GM12878 (cell line): Measurements from ENCODE around the gene UNC93B1. TPM values are rescaled to one million over a fixed set of nuclear protein-coding genes. Genes with fewer than 3 reads are reported as not detected.

Experiments used
- BACH1 ChIP-seq: fragments of 450-650 bp; IDR thresholded peaks from 2 replicates; pipeline ENCODE4 v1.6.1; 2017; ENCODE audit warnings: mild to moderate bottlenecking, borderline replicate concordance
- CBX5 ChIP-seq: sonication (generic); IDR thresholded peaks from 2 replicates; pipeline ENCODE4 v1.6.1; 2016; ENCODE audit warnings: low read depth, moderate library complexity, mild to moderate bottlenecking, inconsistent platforms
- NBN ChIP-seq: fragments of 450-650 bp; IDR thresholded peaks from 2 replicates; pipeline ENCODE4 v1.6.1; 2016
- POU2F2 ChIP-seq: IDR thresholded peaks from 3 replicates; pipeline ENCODE4 v1.6.1; 2011; ENCODE audit warnings: low read depth, mild to moderate bottlenecking, low read length, borderline replicate concordance
- SUPT20H ChIP-seq: IDR thresholded peaks from 2 replicates; pipeline ENCODE4 v1.6.1; 2011; ENCODE audit warnings: low read depth, mild to moderate bottlenecking, low read length, moderate library complexity, borderline replicate concordance; ENCODE audit not compliant: control insufficient read depth
- TCF3 ChIP-seq: IDR thresholded peaks from 2 replicates; pipeline ENCODE4 v1.6.1; 2012; ENCODE audit warnings: low read depth, mild to moderate bottlenecking, low read length, borderline replicate concordance; ENCODE audit not compliant: insufficient read depth
- polyA plus RNA-seq, 11 experiments: library from polyadenylated mRNA; depleted of rRNA in 4 of 11; unstranded in 6 of 11; stranded (reverse) in 5 of 11; fragments of >200 nt; fragmentation: Nextera tagmentation in 4 of 11; fragmentation: Illumina TruSeq in 1 of 11; extraction: Ambion mirVana in 4 of 11; extraction: Trizol in 1 of 11; gene quantifications; 1 replicate in 1 of 11; 2 replicates in 10 of 11; pipeline versions ENCODE4 v1.2.1 to v1.2.3, GENCODE V29; 2011 to 2016; ENCODE audit warnings: inconsistent platforms in 2 of 11, missing spikeins in 2 of 11, low read depth in 1 of 11
- total RNA-seq, 4 experiments: library from RNA; depleted of rRNA in 3 of 4; stranded (reverse); fragments of >200 nt in 3 of 4; fragmentation: Illumina TruSeq in 1 of 4; extraction: Trizol in 1 of 4; gene quantifications; 2 replicates each; pipeline versions ENCODE4 v1.2.1 to v1.2.3, GENCODE V29; 2013 to 2021
- TF ChIP-seq, protein P1 (sequence below): IDR thresholded peaks from 2 replicates; pipeline ENCODE4 v1.6.1; 2012; ENCODE audit warnings: improper control_type of control experiment, low read depth, low read length; ENCODE audit not compliant: insufficient replicate concordance
- TF ChIP-seq, protein P2 (sequence below): fragments of 450-650 bp; IDR thresholded peaks from 2 replicates; pipeline ENCODE4 v1.6.1; 2018; ENCODE audit warnings: mild to moderate bottlenecking, low read depth, moderate library complexity; ENCODE audit not compliant: partially characterized antibody
- TF ChIP-seq, protein P3 (sequence below): IDR thresholded peaks from 2 replicates; pipeline ENCODE4 v1.6.1; 2011; ENCODE audit warnings: mild to moderate bottlenecking, low read depth, low read length, moderate library complexity; ENCODE audit not compliant: insufficient replicate concordance

Gene UNC93B1
- total and polyA plus RNA-seq, 10 of the 15 experiments (the other 5 are each of a cell fraction or from before 2014, with no cell fraction given): 1.3 to 79.7 (median 36.3) TPM

DNA sequence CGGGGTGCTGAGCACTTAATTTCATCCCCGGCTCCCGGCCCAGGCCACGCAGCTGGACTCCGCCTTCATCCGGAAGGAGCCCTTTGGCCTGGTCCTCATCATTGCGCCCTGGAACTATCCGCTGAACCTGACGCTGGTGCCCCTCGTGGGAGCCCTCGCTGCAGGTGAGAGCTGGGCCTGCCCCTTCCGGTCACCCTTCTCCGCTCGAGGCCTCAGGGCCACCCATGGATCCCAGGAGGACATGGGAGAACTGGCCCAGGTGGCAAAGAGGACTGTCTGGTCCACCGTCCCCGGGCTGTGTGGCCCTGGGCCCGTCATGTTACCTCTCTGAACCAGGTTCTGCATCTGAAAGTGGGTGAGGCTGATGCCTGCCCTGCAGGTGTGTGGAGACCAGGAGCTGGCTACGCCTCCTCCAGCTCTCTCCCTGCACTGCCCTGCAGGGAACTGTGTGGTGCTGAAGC lies 14.9 kb upstream of the UNC93B1 start (continued):
- TF ChIP-seq, protein P1, sequence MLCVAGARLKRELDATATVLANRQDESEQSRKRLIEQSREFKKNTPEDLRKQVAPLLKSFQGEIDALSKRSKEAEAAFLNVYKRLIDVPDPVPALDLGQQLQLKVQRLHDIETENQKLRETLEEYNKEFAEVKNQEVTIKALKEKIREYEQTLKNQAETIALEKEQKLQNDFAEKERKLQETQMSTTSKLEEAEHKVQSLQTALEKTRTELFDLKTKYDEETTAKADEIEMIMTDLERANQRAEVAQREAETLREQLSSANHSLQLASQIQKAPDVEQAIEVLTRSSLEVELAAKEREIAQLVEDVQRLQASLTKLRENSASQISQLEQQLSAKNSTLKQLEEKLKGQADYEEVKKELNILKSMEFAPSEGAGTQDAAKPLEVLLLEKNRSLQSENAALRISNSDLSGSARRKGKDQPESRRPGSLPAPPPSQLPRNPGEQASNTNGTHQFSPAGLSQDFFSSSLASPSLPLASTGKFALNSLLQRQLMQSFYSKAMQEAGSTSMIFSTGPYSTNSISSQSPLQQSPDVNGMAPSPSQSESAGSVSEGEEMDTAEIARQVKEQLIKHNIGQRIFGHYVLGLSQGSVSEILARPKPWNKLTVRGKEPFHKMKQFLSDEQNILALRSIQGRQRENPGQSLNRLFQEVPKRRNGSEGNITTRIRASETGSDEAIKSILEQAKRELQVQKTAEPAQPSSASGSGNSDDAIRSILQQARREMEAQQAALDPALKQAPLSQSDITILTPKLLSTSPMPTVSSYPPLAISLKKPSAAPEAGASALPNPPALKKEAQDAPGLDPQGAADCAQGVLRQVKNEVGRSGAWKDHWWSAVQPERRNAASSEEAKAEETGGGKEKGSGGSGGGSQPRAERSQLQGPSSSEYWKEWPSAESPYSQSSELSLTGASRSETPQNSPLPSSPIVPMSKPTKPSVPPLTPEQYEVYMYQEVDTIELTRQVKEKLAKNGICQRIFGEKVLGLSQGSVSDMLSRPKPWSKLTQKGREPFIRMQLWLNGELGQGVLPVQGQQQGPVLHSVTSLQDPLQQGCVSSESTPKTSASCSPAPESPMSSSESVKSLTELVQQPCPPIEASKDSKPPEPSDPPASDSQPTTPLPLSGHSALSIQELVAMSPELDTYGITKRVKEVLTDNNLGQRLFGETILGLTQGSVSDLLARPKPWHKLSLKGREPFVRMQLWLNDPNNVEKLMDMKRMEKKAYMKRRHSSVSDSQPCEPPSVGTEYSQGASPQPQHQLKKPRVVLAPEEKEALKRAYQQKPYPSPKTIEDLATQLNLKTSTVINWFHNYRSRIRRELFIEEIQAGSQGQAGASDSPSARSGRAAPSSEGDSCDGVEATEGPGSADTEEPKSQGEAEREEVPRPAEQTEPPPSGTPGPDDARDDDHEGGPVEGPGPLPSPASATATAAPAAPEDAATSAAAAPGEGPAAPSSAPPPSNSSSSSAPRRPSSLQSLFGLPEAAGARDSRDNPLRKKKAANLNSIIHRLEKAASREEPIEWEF: no peak
- TF ChIP-seq, protein P2, sequence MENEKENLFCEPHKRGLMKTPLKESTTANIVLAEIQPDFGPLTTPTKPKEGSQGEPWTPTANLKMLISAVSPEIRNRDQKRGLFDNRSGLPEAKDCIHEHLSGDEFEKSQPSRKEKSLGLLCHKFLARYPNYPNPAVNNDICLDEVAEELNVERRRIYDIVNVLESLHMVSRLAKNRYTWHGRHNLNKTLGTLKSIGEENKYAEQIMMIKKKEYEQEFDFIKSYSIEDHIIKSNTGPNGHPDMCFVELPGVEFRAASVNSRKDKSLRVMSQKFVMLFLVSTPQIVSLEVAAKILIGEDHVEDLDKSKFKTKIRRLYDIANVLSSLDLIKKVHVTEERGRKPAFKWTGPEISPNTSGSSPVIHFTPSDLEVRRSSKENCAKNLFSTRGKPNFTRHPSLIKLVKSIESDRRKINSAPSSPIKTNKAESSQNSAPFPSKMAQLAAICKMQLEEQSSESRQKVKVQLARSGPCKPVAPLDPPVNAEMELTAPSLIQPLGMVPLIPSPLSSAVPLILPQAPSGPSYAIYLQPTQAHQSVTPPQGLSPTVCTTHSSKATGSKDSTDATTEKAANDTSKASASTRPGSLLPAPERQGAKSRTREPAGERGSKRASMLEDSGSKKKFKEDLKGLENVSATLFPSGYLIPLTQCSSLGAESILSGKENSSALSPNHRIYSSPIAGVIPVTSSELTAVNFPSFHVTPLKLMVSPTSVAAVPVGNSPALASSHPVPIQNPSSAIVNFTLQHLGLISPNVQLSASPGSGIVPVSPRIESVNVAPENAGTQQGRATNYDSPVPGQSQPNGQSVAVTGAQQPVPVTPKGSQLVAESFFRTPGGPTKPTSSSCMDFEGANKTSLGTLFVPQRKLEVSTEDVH: no peak
- TF ChIP-seq BACH1 (no peak), TCF3 (no peak), CBX5 (no peak), SUPT20H (no peak), POU2F2 (no peak), NBN (no peak)
- TF ChIP-seq, protein P3, sequence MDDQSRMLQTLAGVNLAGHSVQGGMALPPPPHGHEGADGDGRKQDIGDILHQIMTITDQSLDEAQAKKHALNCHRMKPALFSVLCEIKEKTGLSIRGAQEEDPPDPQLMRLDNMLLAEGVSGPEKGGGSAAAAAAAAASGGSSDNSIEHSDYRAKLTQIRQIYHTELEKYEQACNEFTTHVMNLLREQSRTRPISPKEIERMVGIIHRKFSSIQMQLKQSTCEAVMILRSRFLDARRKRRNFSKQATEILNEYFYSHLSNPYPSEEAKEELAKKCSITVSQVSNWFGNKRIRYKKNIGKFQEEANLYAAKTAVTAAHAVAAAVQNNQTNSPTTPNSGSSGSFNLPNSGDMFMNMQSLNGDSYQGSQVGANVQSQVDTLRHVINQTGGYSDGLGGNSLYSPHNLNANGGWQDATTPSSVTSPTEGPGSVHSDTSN: no peak
- TF ChIP-seq, all 136 proteins: peak for 0
